GM23248 (cell line): Measurements from ENCODE around the gene MAP3K1. TPM values are rescaled to one million over a fixed set of nuclear protein-coding genes. Genes with fewer than 3 reads are reported as not detected.

Experiments used
- DNase-seq: peaks from one replicate; pipeline ENCODE4 v3.0.0-alpha.2; 2015
- H2AFZ ChIP-seq: fragments of 200-600 bp; sonication (generic); 2 replicates; pipeline ENCODE4 v1.6.1; 2016; ENCODE audit warnings: antibody characterized with exemption
- H3F3A ChIP-seq: fragments of 200-600 bp; sonication (generic); 2 replicates; pipeline ENCODE4 v1.6.1; 2016; ENCODE audit warnings: mild to moderate bottlenecking, antibody characterized with exemption, mixed run types; ENCODE audit not compliant: insufficient read depth
- H3K27ac ChIP-seq: fragments of 200-600 bp; sonication (generic); 2 replicates; pipeline ENCODE4 v1.5.1; 2016; ENCODE audit warnings: mild to moderate bottlenecking
- H3K27me3 ChIP-seq: fragments of 200-600 bp; sonication (generic); replicated peaks from 2 replicates; pipeline ENCODE4 v1.6.1; 2016; ENCODE audit warnings: mild to moderate bottlenecking; ENCODE audit not compliant: insufficient read depth
- H3K36me3 ChIP-seq: fragments of 200-600 bp; sonication (generic); 2 replicates; pipeline ENCODE4 v1.6.1; 2016; ENCODE audit warnings: low read depth, mild to moderate bottlenecking
- H3K4me1 ChIP-seq: fragments of 200-600 bp; sonication (generic); 2 replicates; pipeline ENCODE4 v1.6.1; 2016; ENCODE audit warnings: mild to moderate bottlenecking; ENCODE audit not compliant: insufficient read depth
- H3K4me2 ChIP-seq: fragments of 200-600 bp; sonication (generic); one replicate; pipeline ENCODE4 v1.6.1; 2016; ENCODE audit warnings: mild to moderate bottlenecking; ENCODE audit not compliant: unreplicated experiment
- H3K4me3 ChIP-seq: fragments of 200-600 bp; sonication (generic); 2 replicates; pipeline ENCODE4 v1.5.1; 2016; ENCODE audit warnings: mild to moderate bottlenecking
- H3K79me2 ChIP-seq: fragments of 200-600 bp; sonication (generic); 2 replicates; pipeline ENCODE4 v1.6.1; 2016; ENCODE audit warnings: mild to moderate bottlenecking; ENCODE audit not compliant: insufficient read depth
- H3K9ac ChIP-seq: fragments of 200-600 bp; sonication (generic); 2 replicates; pipeline ENCODE4 v1.6.1; 2016; ENCODE audit warnings: mild to moderate bottlenecking
- H3K9me2 ChIP-seq: fragments of 200-600 bp; sonication (generic); 2 replicates; pipeline ENCODE4 v1.6.1; 2016; ENCODE audit warnings: mixed run types, mild to moderate bottlenecking, moderate library complexity; ENCODE audit not compliant: insufficient read depth
- H3K9me3 ChIP-seq: fragments of 200-600 bp; sonication (generic); one replicate; pipeline ENCODE4 v1.6.1; 2017; ENCODE audit warnings: low read depth
- H4K20me1 ChIP-seq: fragments of 200-600 bp; sonication (generic); 2 replicates; pipeline ENCODE4 v1.6.0; 2016; ENCODE audit not compliant: insufficient read depth
- EZH2 ChIP-seq: fragments of 200-600 bp; sonication (generic); IDR thresholded peaks from 2 replicates; pipeline ENCODE4 v1.6.1; 2018; ENCODE audit warnings: antibody characterized with exemption, mild to moderate bottlenecking; ENCODE audit not compliant: insufficient read depth, poor library complexity, severe bottlenecking
- EZH2phosphoT487 ChIP-seq: fragments of 200-600 bp; sonication (generic); IDR thresholded peaks from 2 replicates; pipeline ENCODE4 v1.6.1; 2018; ENCODE audit warnings: antibody characterized with exemption, moderate library complexity, mild to moderate bottlenecking, low read depth; ENCODE audit not compliant: insufficient read depth
- WGBS, 2 experiments: methylation state at CpG; one replicate each; pipeline ENCODE4 v1.1.6; 2015 to 2017; ENCODE audit warnings: low lambda C conversion rate in 2 of 2, low coverage in 1 of 2; ENCODE audit errors: missing lambda C conversion rate in 2 of 2; 5-methylcytosine and 5-hydroxymethylcytosine counted together
- in situ Hi-C: fragments of 300-500 bp; cut with MboI; formaldehyde crosslinking; loops from 2 replicates; pipeline ENCODE4 v1.15.0; 2020
- polyA plus RNA-seq: library from polyadenylated mRNA; unstranded; fragments of >200 nt; fragmentation: Nextera tagmentation; extraction: Ambion mirVana; gene quantifications from 2 replicates; pipeline ENCODE4 v1.2.1, GENCODE V29; 2016
- total RNA-seq: library from RNA; depleted of rRNA; stranded (reverse); fragments of >200 nt; shearing (Covaris generic); gene quantifications from 2 replicates; pipeline ENCODE4 v1.2.3, GENCODE V29; 2014; rRNA removed

Gene MAP3K1
- total and polyA plus RNA-seq, 2 experiments from 2014 or later = 1.8 to 4.6 TPM

- Histone ChIP-seq H3F3A (0 out of 2 replicates have a peak, but pooled peaks cover 10% of the 10 kb centered on the region), H3K4me1 (peaks cover 8% of the 10 kb centered on the region), H3K4me2 (no peak overlapping the region), H3K9me3 (no peaks in the 10 kb centered on the region), H3K27ac (no peak overlapping the region), H3K36me3 (peaks cover 68% of the 10 kb centered on the region), H2AFZ (no peak overlapping the region), H3K9me2 (no peaks in the 10 kb centered on the region), H3K9ac (no peak overlapping the region), H3K79me2 (peaks cover 18% of the 10 kb centered on the region; the same call in 1 of the 2 replicates), H4K20me1 (no peaks in the 10 kb centered on the region), H3K27me3 (no peaks in the 10 kb centered on the region), H3K4me3 (no peak overlapping the region)
- TF ChIP-seq EZH2 (no peak), EZH2phosphoT487 (no peak)
- no peak for DNase-seq
- in situ Hi-C loops = no loop called here
- WGBS, 2 experiments = 100% methylated on average over 1 of the region's 1 CpG
Measured at GRCh38 chr5:56938858-56939257, 123.5 kb downstream of the MAP3K1 start.

GRCh38 chr5:56941981-56942380 is 126.6 kb downstream of the MAP3K1 start:
- no peaks in the 10 kb centered on the region for H3K27me3 ChIP-seq
- H3K4me3 ChIP-seq = no peak overlapping the region
- H3K27ac ChIP-seq = no peak overlapping the region
- DNase-seq = peak; percentile 81
- H3K9me3 ChIP-seq = no peaks in the 10 kb centered on the region
- H3K9ac ChIP-seq = no peak overlapping the region
- peaks cover 8% of the 10 kb centered on the region for H3K4me1 ChIP-seq
- H3K4me2 ChIP-seq = no peak overlapping the region
- H2AFZ ChIP-seq = no peak overlapping the region
- no peaks in the 10 kb centered on the region for H3K9me2 ChIP-seq
- 0 out of 2 replicates have a peak, but pooled peaks cover 10% of the 10 kb centered on the region for H3F3A ChIP-seq
- TF ChIP-seq EZH2 (no peak), EZH2phosphoT487 (no peak)
- H3K36me3 ChIP-seq = peaks cover 62% of the 10 kb centered on the region
- in situ Hi-C loops = loop anchor here (10.0 kb wide), 1 partner anchor 273 kb away; no protein-coding TSS in a partner anchor
- H3K79me2 ChIP-seq = peaks cover 30% of the 10 kb centered on the region
- no peaks in the 10 kb centered on the region for H4K20me1 ChIP-seq
- 0 to 4% methylated on average over 1 of the region's 1 CpG for WGBS, 2 experiments

Other genes starting within 250 kb of the MAP3K1 start
- 18.5 and 22.5 TPM in 2 replicates for gene SETD9, start 94.0 kb downstream of the MAP3K1 start, total RNA-seq
- 13.8 and 15.4 TPM in 2 replicates for gene SETD9, start 94.0 kb downstream of the MAP3K1 start, polyA plus RNA-seq
- 13.3 and 20.0 TPM in 2 replicates for gene MIER3, start 136.6 kb downstream of the MAP3K1 start, total RNA-seq
- 5.3 and 5.8 TPM in 2 replicates for gene MIER3, start 136.6 kb downstream of the MAP3K1 start, polyA plus RNA-seq